HG03460 (cell line): ENCODE measurements around the gene TMED3.

ENCODE experiments used
- ATAC-seq: cut with Tn5 transposase; IDR thresholded peaks from one replicate; pipeline ENCODE4 v1.9.1; 2021; ENCODE audit not compliant: unreplicated experiment

The TMED3 gene

GRCh38 chr15:79310985-79311900 lies at the start of gene TMED3:
Gene TMED3 (plus strand): TSS chr15:79311112. CDS start chr15:79311250, 138 bp downstream.
- peak; percentile 86 for ATAC-seq

- no peak for ATAC-seq
These were observed 49.1 kb upstream of the TMED3 start for GRCh38 chr15:79261836-79262235.

DNA sequence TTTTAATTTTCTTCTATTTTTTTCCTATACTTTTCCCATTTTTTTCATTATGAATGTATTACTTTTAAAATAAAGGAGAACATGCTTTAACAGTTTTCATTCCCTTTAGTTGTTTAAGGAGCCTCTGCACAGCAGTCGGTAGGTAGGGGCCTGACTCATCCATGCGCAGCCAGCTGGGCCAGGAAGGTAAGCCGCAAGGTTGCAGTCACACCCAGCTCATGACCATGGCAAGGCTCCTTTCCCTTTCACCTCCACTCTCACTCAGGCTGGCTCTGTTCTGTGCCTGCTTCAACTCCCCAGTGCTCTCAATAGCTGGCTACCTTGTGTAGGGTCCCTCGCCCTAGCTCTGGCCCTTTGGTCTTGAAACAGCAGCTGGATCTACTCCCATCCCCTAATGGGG lies 45.7 kb upstream of the TMED3 start:
- no peak for ATAC-seq

GRCh38 chr15:79265987-79266579 lies 44.8 kb upstream of the TMED3 start:
- ATAC-seq: no peak

- ATAC-seq: no peak
These were observed 28.3 kb upstream of the TMED3 start, which contains the start of gene ANKRD34C for GRCh38 chr15:79282371-79283251. Gene ANKRD34C (plus strand): TSS chr15:79282722. CDS start chr15:79293285, 10,563 bp downstream.

DNA sequence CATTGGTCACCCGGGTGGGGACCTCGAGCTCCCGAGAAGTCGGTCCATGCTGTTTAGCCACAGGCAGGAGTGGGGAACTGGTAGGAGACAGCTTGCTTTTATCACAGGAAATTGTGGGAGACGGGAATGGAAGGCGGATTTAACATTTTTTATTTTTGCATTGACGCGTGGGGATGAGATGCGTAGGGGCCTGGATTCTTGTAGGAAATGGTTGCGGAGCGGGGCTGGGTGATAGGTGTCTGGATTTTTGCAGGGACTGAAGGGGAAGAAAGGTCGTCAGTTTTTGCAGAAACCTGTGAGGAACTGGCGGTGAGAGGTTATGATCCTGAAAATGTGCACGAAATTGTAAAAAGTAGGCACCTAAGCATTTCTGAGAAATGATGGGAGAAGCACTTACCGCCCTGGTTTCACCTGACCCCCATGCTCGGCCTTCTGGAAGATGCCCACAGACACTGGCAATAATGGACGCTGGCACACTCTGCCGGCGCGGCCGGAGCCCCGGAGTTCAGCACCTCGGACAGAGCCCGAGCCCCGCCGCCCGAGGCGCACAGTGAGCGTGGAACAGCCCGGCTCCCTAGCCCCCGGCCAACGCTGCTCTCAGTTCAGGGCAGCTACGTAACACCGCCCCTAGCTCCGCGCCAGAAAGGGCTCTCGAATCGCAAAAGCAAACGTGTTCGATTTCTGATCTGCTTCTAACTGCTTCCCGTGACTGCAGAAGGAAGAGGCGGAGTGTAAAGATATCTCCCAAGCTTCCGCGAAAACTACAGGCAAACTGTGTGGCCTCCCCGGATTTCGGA lies 27.5 kb upstream of the TMED3 start:
- ATAC-seq: no peak

DNA sequence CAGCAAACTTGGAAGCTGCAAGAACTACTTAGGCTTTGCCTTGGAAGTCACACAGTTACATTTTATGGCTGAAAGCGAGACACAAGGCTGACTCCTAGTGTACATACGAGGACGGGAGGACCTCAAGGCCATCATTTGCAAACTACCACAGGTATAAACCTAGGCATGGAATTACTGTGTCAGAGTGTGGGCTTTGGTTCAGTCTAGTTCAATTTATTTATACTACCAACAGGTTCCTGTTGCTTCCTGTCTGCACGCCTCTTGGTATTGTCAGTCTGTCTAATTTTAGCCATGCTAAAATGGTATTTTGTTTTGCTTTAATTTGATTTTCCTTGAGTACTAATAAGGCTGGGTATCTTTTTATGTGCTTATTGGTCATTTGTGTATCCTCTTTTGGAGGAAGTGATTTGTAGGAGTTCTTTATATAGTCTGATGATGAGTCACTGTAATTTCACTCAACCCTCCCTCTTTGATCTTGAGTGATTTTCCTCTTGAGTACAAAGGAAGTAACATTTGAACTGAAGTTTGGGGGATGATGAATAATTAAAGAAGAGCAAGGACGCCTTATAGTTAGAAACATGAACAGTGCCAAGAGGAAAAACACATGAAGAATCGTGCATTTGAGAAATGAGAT lies 20.2 kb upstream of the TMED3 start:
- ATAC-seq: no peak

- no peak for ATAC-seq
These were observed 18.9 kb upstream of the TMED3 start for GRCh38 chr15:79292011-79292410.

- no peak for ATAC-seq
These were observed 16.8 kb upstream of the TMED3 start for GRCh38 chr15:79294075-79294474.

GRCh38 chr15:79296583-79296982 lies 14.3 kb upstream of the TMED3 start:
- no peak for ATAC-seq

- no peak for ATAC-seq
These were observed 11.6 kb upstream of the TMED3 start for GRCh38 chr15:79299126-79299840.

- ATAC-seq: no peak
These were observed 11.1 kb upstream of the TMED3 start for GRCh38 chr15:79299841-79300235.

GRCh38 chr15:79307251-79307650 lies 3.7 kb upstream of the TMED3 start:
- ATAC-seq: no peak

- no peak for ATAC-seq
These were observed 2.0 kb upstream of the TMED3 start for GRCh38 chr15:79308874-79309273.

GRCh38 chr15:79310612-79310984 lies 314 bp upstream of the TMED3 start:
- peak; percentile 30 for ATAC-seq

DNA sequence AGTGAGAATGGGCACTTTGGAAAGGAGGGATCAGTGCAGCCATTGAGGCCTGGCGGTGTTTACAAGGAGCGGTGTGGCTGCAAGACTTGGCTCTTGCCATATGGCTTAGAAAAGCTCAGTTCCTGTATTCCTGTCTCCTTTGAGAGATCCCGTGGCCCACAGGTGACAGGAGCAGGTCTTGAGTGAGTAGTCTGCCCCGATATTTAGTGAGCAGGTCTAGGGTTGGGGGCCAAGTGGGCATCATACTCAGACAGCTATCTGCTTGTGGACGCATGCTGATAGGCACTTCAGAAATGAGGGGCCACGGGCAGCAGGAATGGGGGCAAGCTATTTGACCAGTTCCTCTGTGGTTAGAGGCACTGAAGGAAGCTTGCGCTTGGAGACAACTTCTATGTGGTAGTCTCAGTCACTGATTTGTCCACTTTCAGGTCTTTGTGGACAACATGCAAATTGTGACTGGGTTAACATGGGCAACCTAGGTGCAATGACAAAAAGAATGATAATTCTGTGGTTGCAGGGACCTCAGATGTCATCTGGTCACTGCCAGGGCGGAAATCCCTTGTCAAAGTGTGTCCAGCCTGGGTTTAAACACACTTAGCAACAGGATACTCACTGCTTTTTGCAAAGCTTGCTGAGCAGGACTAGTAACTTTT lies 1.1 kb downstream of the TMED3 start:
- no peak for ATAC-seq

GRCh38 chr15:79314186-79314585 lies 3.3 kb downstream of the TMED3 start:
- ATAC-seq: no peak

DNA sequence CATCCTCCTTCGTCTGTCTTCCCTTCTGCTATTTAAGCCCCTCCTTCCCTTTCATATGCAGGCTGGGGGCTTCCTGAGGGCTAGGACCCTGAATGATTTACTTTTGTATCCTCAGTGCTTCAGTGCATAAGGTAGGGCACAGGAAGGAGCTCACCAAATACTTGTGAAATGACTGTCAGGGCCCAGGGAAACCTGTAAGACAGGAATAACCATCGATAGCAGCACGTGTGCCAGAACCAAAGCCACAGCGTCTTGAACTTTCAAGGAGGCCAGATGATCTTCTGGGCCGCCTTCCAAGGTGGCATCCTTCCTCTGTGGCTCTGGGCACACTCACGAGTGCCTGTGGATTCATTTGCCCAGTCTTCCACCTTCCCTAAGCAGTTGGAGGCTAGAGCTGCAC lies 3.9 kb downstream of the TMED3 start:
- ATAC-seq: no peak
